ENCODE results near the gene SLC5A12.

GRCh38 chr11:26721948-26722475, at the start of gene SLC5A12:
- TF ChIP-seq CTCF (IDR thresholded peaks at IDR 0.05) (no peak), POLR2A (IDR thresholded peaks at IDR 0.05) (no peak)

Measured in body of pancreas (tissue), 4 donors.